Measurements from ENCODE around the gene KCNJ3.

DNA sequence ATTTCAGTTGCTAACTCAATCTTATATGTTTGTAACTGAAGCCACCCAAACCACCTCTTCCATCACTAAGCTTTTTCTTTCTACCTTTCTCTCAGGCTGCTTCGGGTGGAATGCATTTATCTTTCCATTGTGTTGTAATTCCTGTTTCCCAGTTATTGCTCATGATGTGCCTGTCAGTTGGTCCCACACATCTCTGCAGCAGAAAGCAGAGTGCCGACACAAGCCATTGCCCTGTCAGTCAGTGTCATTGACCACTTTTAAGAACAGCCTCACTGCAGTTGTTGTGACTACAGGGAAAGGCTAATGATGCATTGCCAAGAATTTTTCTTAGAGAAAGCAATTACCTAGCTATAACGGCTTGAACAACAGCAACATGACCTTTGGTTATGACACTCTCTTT is 24.8 kb upstream of the KCNJ3 start:
- TF ChIP-seq TOX (CRISPR knock-in tag; IDR thresholded peaks at IDR 0.05; ENCODE audit: borderline replicate concordance) (no peak), ZNF70 (CRISPR knock-in tag; IDR thresholded peaks at IDR 0.05) (no peak)
